ENCODE data around the gene RAB3C. TPM values are rescaled to one million over a fixed set of nuclear protein-coding genes. Genes with fewer than 3 reads are reported as not detected.

The RAB3C gene
- total RNA-seq, 2 experiments from 2014 or later = not detected

DNA sequence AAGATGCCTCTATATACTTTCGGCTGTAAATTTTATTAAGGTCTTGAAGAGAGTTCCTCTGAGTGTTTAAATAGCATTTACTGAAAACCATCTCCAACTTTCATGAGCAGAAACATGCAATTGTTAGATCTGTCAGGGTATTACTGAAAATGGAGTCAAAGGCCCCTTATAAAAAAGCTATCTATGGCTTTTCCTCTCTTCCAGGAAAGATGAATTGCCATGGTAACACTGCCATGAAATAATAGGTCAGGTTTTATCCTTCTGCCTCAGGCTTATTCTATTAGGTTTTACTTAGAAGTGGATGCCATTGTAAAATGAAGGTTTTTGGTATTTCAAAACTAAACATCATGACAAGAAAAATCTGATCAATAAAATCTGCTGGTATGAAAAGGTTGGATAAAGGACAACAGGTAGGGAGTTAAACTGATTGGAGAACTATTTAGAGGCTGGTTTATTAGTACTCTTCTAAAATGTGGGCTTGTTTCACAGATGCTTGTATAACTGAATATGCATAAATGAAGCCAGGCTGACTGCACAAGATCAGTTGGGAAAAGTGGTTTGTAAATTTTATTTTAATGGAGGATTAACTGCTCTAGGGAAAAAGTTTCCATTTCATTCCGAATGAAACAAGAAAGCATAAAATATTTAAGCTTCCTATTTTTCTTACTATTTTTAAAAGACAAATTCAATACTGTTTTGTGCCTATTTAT, 135.5 kb downstream of the RAB3C start:
- no peak for DNase-seq
- Mint-ChIP-seq H3K36me3 (no peaks in the 10 kb centered on the region), H3K4me1 (ENCODE audit: low read depth) (no peaks in the 10 kb centered on the region), H3K27me3 (peaks cover 2% of the 10 kb centered on the region), H3K4me3 (no peak overlapping the region), H3K9me3 (peaks cover 6% of the 10 kb centered on the region), H3K27ac (no peak overlapping the region)
- POLR2A ChIA-PET = no interaction called here
- CTCF ChIA-PET = interaction anchor here (1.1 kb wide), 1 partner anchor 106 kb away, joined by 3 read pairs; no protein-coding TSS in a partner anchor
- intact Hi-C loops (cut with micrococcal nuclease) = no loop called here

DNA sequence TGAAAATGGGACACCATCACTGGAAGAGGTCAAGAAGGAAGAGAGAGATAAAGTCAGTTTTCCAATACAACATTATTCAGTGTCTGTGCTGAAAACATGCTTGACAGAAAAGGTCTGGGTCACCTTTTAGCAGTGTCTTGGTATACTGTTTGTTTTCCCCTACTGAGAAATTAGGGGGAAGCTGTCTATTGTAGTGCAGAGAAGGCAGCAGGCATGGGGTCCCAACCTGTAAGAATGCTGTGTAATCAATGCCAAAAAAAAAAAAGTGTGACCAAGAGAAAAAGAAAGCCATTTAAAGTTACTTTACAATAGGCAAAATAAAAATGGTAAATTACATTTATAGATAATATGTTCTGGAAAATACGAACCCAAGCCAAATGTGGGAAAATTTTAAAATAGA, 139.3 kb downstream of the RAB3C start:
- Mint-ChIP-seq H3K4me1 (ENCODE audit: low read depth) (no peaks in the 10 kb centered on the region), H3K36me3 (no peaks in the 10 kb centered on the region), H3K27me3 (peaks cover 2% of the 10 kb centered on the region), H3K4me3 (no peak overlapping the region), H3K9me3 (peaks cover 10% of the 10 kb centered on the region), H3K27ac (no peak overlapping the region)
- DNase-seq = no peak
- POLR2A ChIA-PET = no interaction called here
- CTCF ChIA-PET = interaction anchor here (0.7 kb wide), 1 partner anchor 128 kb away, joined by 3 read pairs; no protein-coding TSS in a partner anchor
- intact Hi-C loops (cut with micrococcal nuclease) = no loop called here

DNA sequence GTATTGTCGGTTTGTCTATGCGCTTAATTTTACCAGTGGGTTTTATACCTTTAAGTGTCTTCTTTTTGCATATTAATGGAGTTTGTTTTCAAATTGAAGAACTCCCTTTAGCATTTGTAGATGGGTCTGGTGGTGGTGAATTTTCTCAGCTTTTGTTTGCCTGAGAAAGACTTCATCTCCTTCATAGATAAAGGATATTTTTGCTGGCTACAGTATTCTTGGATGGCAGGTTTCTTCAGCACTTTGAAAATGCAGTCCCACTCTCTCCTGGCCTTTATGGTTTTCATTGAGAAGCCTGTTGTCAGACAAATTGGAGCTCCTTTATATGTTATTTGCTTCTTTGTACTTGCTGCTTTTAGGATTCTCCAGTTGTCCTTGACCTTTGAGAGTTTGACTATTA, 142.1 kb downstream of the RAB3C start:
- ChIA-PET CTCF (no interaction called here), POLR2A (no interaction called here)
- peaks cover 7% of the 10 kb centered on the region for H3K27me3 Mint-ChIP-seq
- intact Hi-C loops (cut with micrococcal nuclease) = no loop called here
- no peak overlapping the region for H3K27ac Mint-ChIP-seq
- H3K36me3 Mint-ChIP-seq = no peaks in the 10 kb centered on the region
- DNase-seq = no peak
- H3K4me1 Mint-ChIP-seq (ENCODE audit: low read depth) = no peaks in the 10 kb centered on the region
- no peak overlapping the region for H3K4me3 Mint-ChIP-seq
- peaks cover 10% of the 10 kb centered on the region for H3K9me3 Mint-ChIP-seq

DNA sequence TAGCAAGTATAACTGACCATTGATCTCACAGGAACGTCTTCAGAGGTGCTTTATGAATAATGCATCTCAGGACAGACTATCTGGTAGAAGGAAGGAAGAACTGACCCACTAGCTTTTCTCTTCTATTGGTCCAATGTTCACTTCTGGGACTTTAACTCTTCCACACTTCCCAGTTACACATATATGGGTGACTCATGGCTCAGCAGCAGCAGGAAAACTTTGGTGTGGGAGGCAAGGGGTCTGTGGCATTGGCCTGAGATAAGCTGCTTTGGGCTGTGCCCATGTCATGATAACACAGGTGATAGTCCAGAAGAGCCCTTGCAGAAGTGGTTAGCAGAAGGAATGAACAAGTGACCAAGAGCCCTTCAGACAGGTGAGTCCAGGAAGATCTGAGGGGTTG, 148.8 kb downstream of the RAB3C start:
- intact Hi-C loops (cut with micrococcal nuclease) = no loop called here
- ChIA-PET POLR2A (interaction anchor here (0.6 kb wide), 1 partner anchor 905 kb away, joined by 4 read pairs; no protein-coding TSS in a partner anchor), CTCF (no interaction called here)
- Mint-ChIP-seq H3K36me3 (no peaks in the 10 kb centered on the region), H3K27ac (no peak overlapping the region), H3K9me3 (no peaks in the 10 kb centered on the region), H3K4me1 (ENCODE audit: low read depth) (no peaks in the 10 kb centered on the region), H3K4me3 (no peak overlapping the region), H3K27me3 (peaks cover 9% of the 10 kb centered on the region)
- no peak for DNase-seq

DNA sequence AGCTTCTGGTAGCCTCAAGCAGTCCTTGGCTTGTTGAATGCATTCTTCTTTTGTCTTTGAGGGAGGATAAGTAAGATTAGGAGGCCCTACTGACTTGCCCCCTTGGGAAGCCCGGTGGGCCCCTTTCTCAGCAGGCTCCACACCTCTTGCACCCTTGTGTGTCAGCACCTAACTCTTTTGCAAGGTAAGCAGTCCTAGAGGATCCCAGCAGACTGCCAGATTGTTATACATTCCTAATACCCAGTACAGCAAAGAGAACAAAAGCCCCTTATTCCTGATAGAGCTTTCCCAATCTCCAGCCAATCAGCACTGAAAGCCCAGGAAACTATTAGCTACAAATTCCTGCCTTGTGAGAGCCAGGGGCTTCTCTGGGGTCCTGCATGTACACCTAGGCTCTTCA, 152.8 kb downstream of the RAB3C start:
- POLR2A ChIA-PET = no interaction called here
- Mint-ChIP-seq H3K27me3 (peaks cover 4% of the 10 kb centered on the region), H3K36me3 (no peaks in the 10 kb centered on the region), H3K9me3 (no peaks in the 10 kb centered on the region), H3K4me1 (ENCODE audit: low read depth) (no peaks in the 10 kb centered on the region), H3K27ac (no peak overlapping the region), H3K4me3 (no peak overlapping the region)
- CTCF ChIA-PET = no interaction called here
- no peak for DNase-seq
- intact Hi-C loops (cut with micrococcal nuclease) = no loop called here

GRCh38 chr5:58736214-58736613, 153.3 kb downstream of the RAB3C start:
- ChIA-PET POLR2A (no interaction called here), CTCF (no interaction called here)
- Mint-ChIP-seq H3K27ac (no peak overlapping the region), H3K36me3 (no peaks in the 10 kb centered on the region), H3K4me1 (ENCODE audit: low read depth) (no peaks in the 10 kb centered on the region), H3K27me3 (peaks cover 4% of the 10 kb centered on the region), H3K9me3 (no peaks in the 10 kb centered on the region), H3K4me3 (no peak overlapping the region)
- intact Hi-C loops (cut with micrococcal nuclease) = no loop called here
- DNase-seq = no peak

DNA sequence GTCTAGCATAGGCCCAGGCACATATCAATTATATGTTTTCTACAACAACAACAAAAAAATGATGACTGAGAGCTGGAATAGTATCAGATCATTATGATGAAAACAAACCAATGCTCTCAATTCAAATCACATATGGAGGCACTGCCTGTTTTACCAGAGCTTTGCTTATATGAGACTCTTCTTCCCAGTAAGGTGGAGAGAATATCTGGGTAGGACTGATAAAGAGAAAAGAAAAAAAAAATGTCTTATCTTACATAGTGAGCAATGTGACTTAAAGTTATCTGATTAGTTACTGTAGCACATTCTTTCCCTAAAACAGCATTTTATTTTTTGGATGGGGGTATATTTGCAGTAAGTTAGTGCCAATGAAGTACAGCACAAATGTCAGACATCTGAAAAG, 154.8 kb downstream of the RAB3C start:
- H3K36me3 Mint-ChIP-seq = no peaks in the 10 kb centered on the region
- intact Hi-C loops (cut with micrococcal nuclease) = no loop called here
- ChIA-PET CTCF (no interaction called here), POLR2A (no interaction called here)
- peaks cover 4% of the 10 kb centered on the region for H3K27me3 Mint-ChIP-seq
- no peaks in the 10 kb centered on the region for H3K9me3 Mint-ChIP-seq
- DNase-seq = no peak
- H3K27ac Mint-ChIP-seq = no peak overlapping the region
- no peak overlapping the region for H3K4me3 Mint-ChIP-seq
- no peaks in the 10 kb centered on the region for H3K4me1 Mint-ChIP-seq (ENCODE audit: low read depth)

GRCh38 chr5:58738336-58738735, 155.5 kb downstream of the RAB3C start:
- Mint-ChIP-seq H3K36me3 (no peaks in the 10 kb centered on the region), H3K27ac (no peak overlapping the region), H3K4me3 (no peak overlapping the region), H3K9me3 (no peaks in the 10 kb centered on the region), H3K4me1 (ENCODE audit: low read depth) (no peaks in the 10 kb centered on the region), H3K27me3 (peaks cover 3% of the 10 kb centered on the region)
- intact Hi-C loops (cut with micrococcal nuclease) = no loop called here
- DNase-seq = no peak
- ChIA-PET POLR2A (no interaction called here), CTCF (no interaction called here)

- H3K27ac Mint-ChIP-seq = no peak overlapping the region
- no peak for DNase-seq
- no peaks in the 10 kb centered on the region for H3K9me3 Mint-ChIP-seq
Observed at GRCh38 chr5:58739051-58739450, 156.2 kb downstream of the RAB3C start.

GRCh38 chr5:58740956-58741355, 158.1 kb downstream of the RAB3C start:
- H3K27ac Mint-ChIP-seq = no peak overlapping the region
- no peak for DNase-seq
- H3K4me1 Mint-ChIP-seq (ENCODE audit: low read depth) = no peaks in the 10 kb centered on the region
- H3K4me3 Mint-ChIP-seq = no peak overlapping the region
- ChIA-PET CTCF (interaction anchor here (1.0 kb wide), 1 partner anchor 11 kb away, joined by 3 read pairs; no protein-coding TSS in a partner anchor), POLR2A (no interaction called here)
- no peaks in the 10 kb centered on the region for H3K9me3 Mint-ChIP-seq
- no peaks in the 10 kb centered on the region for H3K36me3 Mint-ChIP-seq
- intact Hi-C loops (cut with micrococcal nuclease) = no loop called here
- H3K27me3 Mint-ChIP-seq = peaks cover 7% of the 10 kb centered on the region

More at GRCh38 chr5:58739051-58739450, 156.2 kb downstream of the RAB3C start:
- intact Hi-C loops (cut with micrococcal nuclease) = no loop called here
- CTCF ChIA-PET = no interaction called here
- H3K36me3 Mint-ChIP-seq = no peaks in the 10 kb centered on the region
- peaks cover 3% of the 10 kb centered on the region for H3K27me3 Mint-ChIP-seq
- H3K4me1 Mint-ChIP-seq (ENCODE audit: low read depth) = no peaks in the 10 kb centered on the region
- no peak overlapping the region for H3K4me3 Mint-ChIP-seq
- POLR2A ChIA-PET = no interaction called here

DNA sequence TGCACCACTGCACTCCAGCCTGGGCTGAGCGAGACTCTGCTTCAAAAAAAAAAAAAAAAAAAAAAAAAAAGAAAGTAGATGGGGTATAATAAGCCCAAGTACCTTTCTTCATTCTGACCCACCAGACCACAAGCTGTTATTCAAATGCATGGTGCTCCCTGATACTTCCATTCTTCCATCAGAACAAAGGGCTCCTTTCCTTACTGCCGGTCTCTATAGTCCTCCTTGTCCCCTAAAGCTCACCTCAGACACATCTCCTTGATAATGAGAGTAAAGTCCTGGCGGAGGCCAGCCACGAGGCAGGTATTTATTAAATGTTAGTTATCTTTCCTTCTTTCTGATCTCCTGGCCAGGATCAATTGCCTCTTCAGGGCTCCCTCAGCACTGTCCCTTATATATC, 162.5 kb downstream of the RAB3C start:
- H3K4me3 Mint-ChIP-seq = no peak overlapping the region
- H3K4me1 Mint-ChIP-seq (ENCODE audit: low read depth) = no peaks in the 10 kb centered on the region
- no peak for DNase-seq
- CTCF ChIA-PET = no interaction called here
- peaks cover 6% of the 10 kb centered on the region for H3K27me3 Mint-ChIP-seq
- intact Hi-C loops (cut with micrococcal nuclease) = no loop called here
- POLR2A ChIA-PET = no interaction called here
- H3K27ac Mint-ChIP-seq = no peak overlapping the region
- no peaks in the 10 kb centered on the region for H3K36me3 Mint-ChIP-seq
- no peaks in the 10 kb centered on the region for H3K9me3 Mint-ChIP-seq

GRCh38 chr5:58746321-58746720, 163.4 kb downstream of the RAB3C start:
- Mint-ChIP-seq H3K4me3 (no peak overlapping the region), H3K36me3 (no peaks in the 10 kb centered on the region), H3K4me1 (ENCODE audit: low read depth) (no peaks in the 10 kb centered on the region), H3K9me3 (no peaks in the 10 kb centered on the region), H3K27ac (no peak overlapping the region), H3K27me3 (peaks cover 6% of the 10 kb centered on the region)
- CTCF ChIA-PET = interaction anchor here (1.0 kb wide), 1 partner anchor 71 kb away, joined by 3 read pairs; no protein-coding TSS in a partner anchor
- POLR2A ChIA-PET = no interaction called here
- DNase-seq = no peak
- intact Hi-C loops (cut with micrococcal nuclease) = no loop called here

DNA sequence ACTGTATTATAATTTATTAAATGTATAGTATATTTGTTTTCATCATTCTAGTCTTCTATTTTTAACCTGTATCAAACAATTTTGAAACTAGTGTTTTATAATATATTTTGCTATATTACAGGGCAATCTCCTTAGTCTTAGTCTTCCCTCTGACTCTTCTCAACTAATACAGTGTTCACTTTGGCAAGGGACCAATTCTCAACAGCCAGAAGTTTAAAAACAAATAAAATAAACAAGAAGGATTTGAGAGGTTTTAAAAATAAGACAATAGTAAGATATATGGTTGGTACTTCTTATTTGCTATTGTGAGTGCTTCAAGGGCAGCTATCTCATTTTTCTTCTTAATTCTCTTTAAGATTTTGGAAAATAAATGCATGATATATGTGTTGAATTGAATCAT, 167.2 kb downstream of the RAB3C start:
- H3K27me3 Mint-ChIP-seq = peaks cover 14% of the 10 kb centered on the region
- no peaks in the 10 kb centered on the region for H3K4me1 Mint-ChIP-seq (ENCODE audit: low read depth)
- no peak overlapping the region for H3K4me3 Mint-ChIP-seq
- intact Hi-C loops (cut with micrococcal nuclease) = no loop called here
- H3K27ac Mint-ChIP-seq = no peak overlapping the region
- DNase-seq = no peak
- CTCF ChIA-PET = no interaction called here
- POLR2A ChIA-PET = no interaction called here
- H3K9me3 Mint-ChIP-seq = no peaks in the 10 kb centered on the region
- H3K36me3 Mint-ChIP-seq = no peaks in the 10 kb centered on the region

All from activated CD4-positive, alpha-beta memory T cell treated with anti-CD3 and anti-CD28 coated beads for 36 hours (primary cell).